MCF 10A (cell line): ENCODE data around the gene POLR2C. TPM values are rescaled to one million over a fixed set of nuclear protein-coding genes. Genes with fewer than 3 reads are reported as not detected.

Experiments used
- BruUV-seq: library from RNA; stranded (reverse); fragments of 400-500 nt; replicated peaks from 2 replicates; lab custom pipeline; 2021; lab: Mats Ljungman, UMichigan
- CTCF ChIA-PET: fragments of 300-600 bp; sonication (Branson Sonifier 250); formaldehyde crosslinking; extraction: SDS; loops from one replicate; lab custom pipeline; 2021; ENCODE audit warnings: antibody characterized with exemption, inconsistent platforms; lab: Yijun Ruan, JAX
- POLR2A ChIA-PET: fragments of 300-600, 350-650 bp; sonication (Branson Sonifier 250); formaldehyde crosslinking; extraction: SDS; loops from one replicate; lab custom pipeline; 2020; ENCODE audit warnings: antibody characterized with exemption, inconsistent platforms; lab: Yijun Ruan, JAX
- DNase-seq: peaks from one replicate; pipeline ENCODE4 v3.0.0-alpha.2; 2018; ENCODE audit not compliant: unreplicated experiment
- H3K27ac Mint-ChIP-seq: one replicate; pipeline ENCODE4 v1.8.0; 2022; ENCODE audit warnings: mild to moderate bottlenecking, low read depth, mixed read lengths; ENCODE audit not compliant: unreplicated experiment
- H3K27me3 Mint-ChIP-seq: one replicate; pipeline ENCODE4 v1.8.0; 2022; ENCODE audit warnings: mixed read lengths; ENCODE audit not compliant: insufficient read depth, unreplicated experiment
- H3K36me3 Mint-ChIP-seq: one replicate; pipeline ENCODE4 v1.8.0; 2022; ENCODE audit warnings: mild to moderate bottlenecking, moderate library complexity, mixed read lengths; ENCODE audit not compliant: insufficient read depth, unreplicated experiment
- H3K4me1 Mint-ChIP-seq: one replicate; pipeline ENCODE4 v1.8.0; 2022; ENCODE audit warnings: mixed read lengths; ENCODE audit not compliant: insufficient read depth, unreplicated experiment
- H3K4me3 Mint-ChIP-seq: one replicate; pipeline ENCODE4 v1.8.0; 2022; ENCODE audit warnings: mild to moderate bottlenecking, moderate library complexity, mixed read lengths; ENCODE audit not compliant: unreplicated experiment
- H3K9me3 Mint-ChIP-seq: one replicate; pipeline ENCODE4 v1.8.0; 2022; ENCODE audit warnings: mixed read lengths; ENCODE audit not compliant: unreplicated experiment
- CTCF ChIP-seq: fragments of 200-600 bp; IDR thresholded peaks from one replicate; pipeline ENCODE4 v1.8.0; 2022; ENCODE audit warnings: antibody characterized with exemption, mild to moderate bottlenecking; ENCODE audit not compliant: unreplicated experiment
- intact Hi-C: fragments of 100-400 bp; cut with micrococcal nuclease; formaldehyde crosslinking; loops from 2 replicates; pipeline ENCODE4 v1.14.1; 2022
- total RNA-seq: library from RNA; stranded (reverse); gene quantifications from 2 replicates; pipeline ENCODE4 v1.2.3, GENCODE V29; 2022

POLR2C gene
- total RNA-seq, 1 experiment from 2014 or later: 44.8 TPM

DNA sequence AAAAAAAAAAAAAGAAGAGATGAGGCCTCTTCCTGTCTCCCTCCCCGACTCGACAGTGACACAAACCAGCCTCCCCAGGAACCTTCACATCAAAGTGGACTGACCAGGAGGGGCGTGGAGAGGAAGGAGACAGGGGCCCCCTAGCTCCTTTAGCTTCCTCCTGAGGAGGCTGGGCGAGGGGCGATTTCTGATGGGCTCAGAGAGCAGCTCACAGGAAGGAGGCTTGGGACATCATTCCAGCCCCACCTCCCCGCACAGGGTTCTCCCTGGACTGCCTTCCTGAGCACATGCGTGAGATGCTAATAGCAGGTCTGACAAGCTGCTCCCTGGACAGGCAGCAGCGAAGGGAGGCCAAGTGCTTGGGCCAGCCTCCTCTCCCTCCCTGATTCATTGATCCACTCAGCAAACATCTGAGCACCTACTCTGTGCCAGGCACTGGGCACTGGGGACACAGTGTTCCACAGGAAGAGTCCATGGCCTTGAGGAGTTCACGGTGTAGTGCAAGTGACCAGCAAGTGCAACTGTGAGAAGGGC, 38.2 kb downstream of the POLR2C start:
- ChIA-PET CTCF (interaction anchor here (0.8 kb wide), 2 partner anchors 18 to 46 kb away, joined by 3 to 4 read pairs; no protein-coding TSS in a partner anchor), POLR2A (no interaction called here)
- BruUV-seq: no TSS peak
- H3K4me3 Mint-ChIP-seq: no peak overlapping the region
- intact Hi-C loops: no loop called here
- TF ChIP-seq CTCF: no peak
- H3K27me3 Mint-ChIP-seq: no peaks in the 10 kb centered on the region
- H3K4me1 Mint-ChIP-seq: no peaks in the 10 kb centered on the region
- no peak overlapping the region for H3K27ac Mint-ChIP-seq
- DNase-seq: no peak
- no peaks in the 10 kb centered on the region for H3K9me3 Mint-ChIP-seq
- H3K36me3 Mint-ChIP-seq: no peaks in the 10 kb centered on the region

DNA sequence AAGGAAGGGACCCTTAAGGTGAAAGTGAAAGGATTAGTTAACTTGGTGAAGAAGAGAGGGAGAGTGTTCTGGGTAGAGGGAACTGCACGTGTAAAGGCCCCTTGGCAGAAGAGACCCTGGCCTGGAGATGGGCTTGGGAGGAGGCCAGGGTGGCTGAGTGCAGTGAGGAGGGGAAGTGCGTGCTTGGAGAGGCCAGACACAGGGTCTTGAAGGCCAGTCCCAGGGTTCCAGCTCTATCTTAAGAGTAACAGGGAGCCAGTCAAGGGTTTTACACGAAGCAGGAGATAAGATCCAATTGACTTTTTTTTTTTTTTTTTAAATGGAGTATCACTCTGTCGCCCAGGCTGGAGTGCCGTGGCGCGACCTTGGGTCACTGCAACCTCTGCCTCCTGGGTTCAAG, 39.0 kb downstream of the POLR2C start:
- BruUV-seq: no TSS peak
- H3K36me3 Mint-ChIP-seq: no peaks in the 10 kb centered on the region

DNA sequence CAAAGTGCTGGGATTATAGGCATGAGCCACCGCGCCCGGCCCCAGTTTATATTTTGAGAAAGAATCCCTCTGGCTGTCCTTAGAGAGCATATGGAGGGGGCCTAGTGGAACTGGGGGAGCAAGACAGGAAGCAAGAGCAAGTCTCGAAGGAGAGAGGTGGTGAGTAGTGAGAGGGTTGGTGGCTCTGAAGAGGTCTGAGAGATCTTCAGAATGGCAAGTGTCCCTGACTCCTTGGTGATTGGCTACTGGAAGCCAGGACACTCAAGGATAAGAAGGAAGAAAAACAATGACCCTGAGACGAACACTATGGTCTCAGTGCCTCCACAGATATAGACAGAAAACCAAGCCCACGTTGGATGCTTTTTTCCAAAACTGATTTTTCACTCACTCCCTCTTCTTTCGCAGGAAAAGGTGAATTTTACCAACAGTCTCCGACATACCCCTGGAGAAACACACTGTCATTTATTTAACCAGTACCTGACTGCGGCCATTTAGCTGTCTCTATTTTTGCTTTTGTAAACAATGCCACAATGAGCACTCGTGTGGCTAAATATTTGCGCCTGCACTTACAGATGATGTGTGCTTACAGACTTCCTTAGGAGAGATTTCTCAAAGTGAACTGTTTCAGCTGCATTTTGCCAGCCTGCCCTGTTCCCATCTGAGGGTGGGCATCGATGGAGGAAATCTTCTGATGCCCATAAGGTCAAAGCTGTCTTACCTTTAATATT, 39.7 kb downstream of the POLR2C start:
- TF ChIP-seq CTCF: no peak
- DNase-seq: no peak
- intact Hi-C loops: no loop called here
- ChIA-PET POLR2A (no interaction called here), CTCF (interaction anchor here (1.0 to 1.4 kb wide), 2 partner anchors 18 to 26 kb away, joined by 3 to 4 read pairs; no protein-coding TSS in a partner anchor)
- Mint-ChIP-seq H3K9me3 (no peaks in the 10 kb centered on the region), H3K36me3 (no peaks in the 10 kb centered on the region), H3K27me3 (peaks cover 13% of the 10 kb centered on the region), H3K4me1 (no peaks in the 10 kb centered on the region), H3K4me3 (no peak overlapping the region), H3K27ac (no peak overlapping the region)
- no TSS peak for BruUV-seq

More for the DNA sequence above, 39.0 kb downstream of the POLR2C start:
- H3K9me3 Mint-ChIP-seq: no peaks in the 10 kb centered on the region
- ChIA-PET POLR2A (no interaction called here), CTCF (interaction anchor here (1.4 kb wide), 1 partner anchor 18 kb away, joined by 4 read pairs; no protein-coding TSS in a partner anchor)
- H3K27ac Mint-ChIP-seq: no peak overlapping the region
- DNase-seq: no peak
- H3K4me1 Mint-ChIP-seq: no peaks in the 10 kb centered on the region
- H3K27me3 Mint-ChIP-seq: peaks cover 6% of the 10 kb centered on the region
- no peak for TF ChIP-seq CTCF
- no peak overlapping the region for H3K4me3 Mint-ChIP-seq
- intact Hi-C loops: no loop called here

DNA sequence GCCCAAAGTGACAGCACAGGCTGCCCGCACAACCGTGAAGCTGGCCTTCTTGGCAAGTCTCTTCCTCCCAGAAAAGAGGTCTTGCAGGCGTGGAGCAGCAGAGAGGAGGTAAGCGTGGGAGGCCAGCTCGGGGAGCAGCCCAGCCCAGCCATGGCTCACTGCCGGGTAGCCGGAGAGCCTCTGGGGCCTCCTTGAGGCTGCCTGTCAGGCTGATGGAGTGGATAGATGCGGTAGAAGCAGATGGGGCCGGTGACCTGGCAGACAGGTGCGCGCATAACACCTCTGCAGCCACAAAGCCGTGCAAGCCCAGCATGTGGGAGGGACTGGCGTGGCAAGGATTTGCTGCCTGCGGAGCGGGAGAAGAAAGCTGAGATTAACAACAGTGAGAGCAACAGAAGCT, 40.9 kb downstream of the POLR2C start:
- Mint-ChIP-seq H3K27ac (no peak overlapping the region), H3K4me3 (no peak overlapping the region)
- BruUV-seq: no TSS peak

More for the DNA sequence above, 40.9 kb downstream of the POLR2C start:
- Mint-ChIP-seq H3K9me3 (no peaks in the 10 kb centered on the region), H3K4me1 (no peaks in the 10 kb centered on the region), H3K27me3 (peaks cover 16% of the 10 kb centered on the region), H3K36me3 (no peaks in the 10 kb centered on the region)
- ChIA-PET POLR2A (no interaction called here), CTCF (interaction anchor here (1.0 to 1.3 kb wide), 2 partner anchors 16 to 25 kb away, joined by 3 to 5 read pairs; no protein-coding TSS in a partner anchor)
- intact Hi-C loops: no loop called here
- DNase-seq: no peak
- no peak for TF ChIP-seq CTCF
